Thyroid gland (tissue), 4 donors: Measurements from ENCODE around the gene MARVELD1. TPM values are rescaled to one million over a fixed set of nuclear protein-coding genes. Genes with fewer than 3 reads are reported as not detected.

Experiments
- DNase-seq, 2 donors: peaks; one replicate each; pipeline ENCODE4 v3.0.0-alpha.2; 2019
- H3K27ac ChIP-seq, 3 donors: fragments of 200-600 bp; sonication (generic); 1 replicate in 2 of 3; 2 replicates in 1 of 3; pipeline ENCODE4 v1.5.1; 2016 to 2019; ENCODE audit warnings: mild to moderate bottlenecking in 1 of 3, moderate library complexity in 1 of 3
- H3K27me3 ChIP-seq: fragments of 200-600 bp; sonication (generic); one replicate; pipeline ENCODE4 v1.5.1; 2019
- H3K36me3 ChIP-seq, 2 donors: fragments of 200-600 bp; sonication (generic); one replicate each; pipeline ENCODE4 v1.5.1; 2016 to 2019
- H3K4me1 ChIP-seq, 2 donors: fragments of 200-600 bp; sonication (generic); one replicate each; pipeline ENCODE4 v1.5.1; 2017 to 2019
- H3K4me3 ChIP-seq, 3 donors: fragments of 200-600 bp; sonication (generic); replicated peaks in 1 of 3; 1 replicate in 2 of 3; 2 replicates in 1 of 3; pipeline ENCODE4 v1.5.1; 2016; ENCODE audit warnings: mild to moderate bottlenecking in 1 of 3
- H3K9me3 ChIP-seq: fragments of 200-600 bp; sonication (generic); one replicate; pipeline ENCODE4 v1.5.1; 2017
- POLR2A ChIP-seq, 2 donors: fragments of 450-650 bp; IDR thresholded peaks; one replicate each; pipeline ENCODE4 v1.6.1; 2017; ENCODE audit warnings: antibody characterized with exemption in 2 of 2, mild to moderate bottlenecking in 2 of 2, moderate library complexity in 1 of 2
- WGBS, 2 donors: methylation state at CpG; one replicate each; pipeline ENCODE4 v1.1.5; 2017; 5-methylcytosine and 5-hydroxymethylcytosine counted together
- intact Hi-C: fragments of 100-400 bp; cut with DNase I; formaldehyde crosslinking; loops from one replicate; pipeline ENCODE4 v1.15.1; 2023
- total RNA-seq, 4 donors: library from RNA; depleted of rRNA; stranded (reverse); fragments of >200 nt; gene quantifications; one replicate each; pipeline ENCODE4 v1.2.3, GENCODE V29; 2016
- TF ChIP-seq, protein P1 (sequence below), 6 experiments: fragments of 200-600 bp in 3 of 6; fragments of 450-650 bp in 3 of 6; sonication (generic) in 3 of 6; IDR thresholded peaks; one replicate each; pipeline ENCODE4 v1.5.1; 2016 to 2019; ENCODE audit warnings: antibody characterized with exemption in 6 of 6, mild to moderate bottlenecking in 2 of 6, inconsistent platforms in 1 of 6, moderate library complexity in 1 of 6

Gene MARVELD1
- total RNA-seq, 4 donors from 2014 or later: 6.0 to 46.6 (median 10.5) TPM

DNA sequence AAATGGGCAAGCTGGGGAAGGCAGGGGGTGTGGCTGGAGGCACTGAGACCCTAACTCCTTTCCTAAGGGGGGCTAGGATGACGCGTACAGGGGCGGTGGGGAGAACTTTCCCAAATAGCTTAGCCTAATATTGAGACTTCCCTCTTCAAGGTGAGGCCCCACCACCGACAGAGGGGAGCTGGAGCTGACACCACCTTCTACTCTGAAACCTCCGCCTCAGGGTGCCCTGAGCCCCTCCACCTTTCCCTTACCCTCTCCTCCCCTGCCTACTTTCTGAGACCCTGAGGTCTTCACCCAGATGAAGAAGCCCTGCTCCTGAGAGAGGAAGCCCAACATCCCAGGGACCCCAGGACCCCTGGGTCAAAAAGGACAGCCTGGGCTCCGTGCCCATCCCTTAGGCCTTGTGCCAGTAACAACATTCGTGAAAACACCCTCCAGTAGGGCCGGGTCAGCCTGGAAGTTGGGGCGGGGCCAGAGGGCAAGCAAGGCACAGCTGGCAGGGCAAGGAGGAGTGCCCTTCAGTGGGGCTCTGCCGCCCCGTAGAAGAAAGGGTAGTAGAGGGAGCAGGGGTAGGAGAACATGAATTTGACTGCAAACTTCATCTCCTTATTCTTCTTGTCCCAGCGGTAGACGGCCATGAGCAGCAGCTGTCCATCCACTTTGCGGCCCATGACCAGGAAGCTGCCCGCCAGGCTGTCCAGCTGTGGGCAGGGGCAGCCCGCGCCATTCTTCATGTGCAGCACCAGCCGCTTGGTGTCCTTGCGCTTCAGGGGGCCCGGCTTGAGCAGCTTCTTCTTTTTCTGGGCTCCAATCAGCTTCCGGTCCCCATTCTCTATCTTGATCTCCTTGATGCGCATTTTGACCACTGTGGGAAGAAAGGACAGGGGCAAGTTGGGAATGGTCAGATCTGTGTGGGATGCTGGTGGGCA is 53.7 kb downstream of the MARVELD1 start:
- Histone ChIP-seq H3K27ac (no peak overlapping the region), H3K9me3 (no peaks in the 10 kb centered on the region), H3K4me3 (no peak overlapping the region), H3K36me3 (peaks cover 0 to 2% of the 10 kb centered on the region in 2 donors), H3K4me1 (peaks cover 0 to 8% of the 10 kb centered on the region in 2 donors), H3K27me3 (peaks cover 7% of the 10 kb centered on the region)
- TF ChIP-seq, protein P1, sequence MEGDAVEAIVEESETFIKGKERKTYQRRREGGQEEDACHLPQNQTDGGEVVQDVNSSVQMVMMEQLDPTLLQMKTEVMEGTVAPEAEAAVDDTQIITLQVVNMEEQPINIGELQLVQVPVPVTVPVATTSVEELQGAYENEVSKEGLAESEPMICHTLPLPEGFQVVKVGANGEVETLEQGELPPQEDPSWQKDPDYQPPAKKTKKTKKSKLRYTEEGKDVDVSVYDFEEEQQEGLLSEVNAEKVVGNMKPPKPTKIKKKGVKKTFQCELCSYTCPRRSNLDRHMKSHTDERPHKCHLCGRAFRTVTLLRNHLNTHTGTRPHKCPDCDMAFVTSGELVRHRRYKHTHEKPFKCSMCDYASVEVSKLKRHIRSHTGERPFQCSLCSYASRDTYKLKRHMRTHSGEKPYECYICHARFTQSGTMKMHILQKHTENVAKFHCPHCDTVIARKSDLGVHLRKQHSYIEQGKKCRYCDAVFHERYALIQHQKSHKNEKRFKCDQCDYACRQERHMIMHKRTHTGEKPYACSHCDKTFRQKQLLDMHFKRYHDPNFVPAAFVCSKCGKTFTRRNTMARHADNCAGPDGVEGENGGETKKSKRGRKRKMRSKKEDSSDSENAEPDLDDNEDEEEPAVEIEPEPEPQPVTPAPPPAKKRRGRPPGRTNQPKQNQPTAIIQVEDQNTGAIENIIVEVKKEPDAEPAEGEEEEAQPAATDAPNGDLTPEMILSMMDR (IDR thresholded peaks at IDR 0.05): no peak
- no peak for TF ChIP-seq POLR2A (IDR thresholded peaks at IDR 0.05)
- 88% methylated on average over 22 of the region's 22 CpGs for WGBS, 2 donors
- no peak for DNase-seq
- intact Hi-C loops: no loop called here

Other genes starting within 250 kb of the MARVELD1 start
- 10 to 100 TPM; 64.7 to 85.7 (median 75.2) TPM for gene MMS19, start 215.3 kb upstream of the MARVELD1 start, total RNA-seq
- 10 to 100 TPM in 3 of 4 donors, 1 to 10 TPM in 1; 7.8 to 27.8 (median 20.0) TPM for gene UBTD1, start 214.8 kb upstream of the MARVELD1 start, total RNA-seq
- gene ANKRD2, start 141.0 kb upstream of the MARVELD1 start, total RNA-seq: not detected
- 1 to 10 TPM in 2 of 4 donors, under 1 TPM in 2; 0.67 to 4.5 (median 0.93) TPM for gene HOGA1, start 129.3 kb upstream of the MARVELD1 start, total RNA-seq
- 1 to 10 TPM in 2 of 4 donors, not detected in 2; 1.0 to 1.1 TPM for gene C10orf62, start 124.0 kb upstream of the MARVELD1 start, total RNA-seq
- gene MORN4, start 80.2 kb upstream of the MARVELD1 start, total RNA-seq: 10 to 100 TPM in 2 of 4 donors, 1 to 10 TPM in 2; 4.6 to 18.9 (median 9.7) TPM
- gene PI4K2A, start 73.1 kb upstream of the MARVELD1 start, total RNA-seq: 10 to 100 TPM; 19.9 to 31.3 (median 24.1) TPM
- gene AVPI1, start 26.5 kb upstream of the MARVELD1 start, total RNA-seq: 10 to 100 TPM in 2 of 4 donors, 1 to 10 TPM in 2; 6.7 to 17.8 (median 11.2) TPM
- 10 to 100 TPM; 18.4 to 43.5 (median 24.8) TPM for gene ZFYVE27, start 23.4 kb downstream of the MARVELD1 start, total RNA-seq
- under 1 TPM in 2 of 4 donors, not detected in 2; 0.22 to 0.40 TPM for gene SFRP5, start 58.3 kb downstream of the MARVELD1 start, total RNA-seq
- gene GOLGA7B, start 136.1 kb downstream of the MARVELD1 start, total RNA-seq: under 1 TPM; under 0.01 to 0.81 (median 0.39) TPM